GM19238 (cell line): ENCODE data around the gene FHIP2A.
"Not testable (repeated sequence)": the region's sequence is repeated elsewhere in the genome, so short reads cannot be mapped to it uniquely, and the experiment has no call there.

Experiments
- DNase-seq: peaks from one replicate; pipeline ENCODE4 v3.0.0; 2011; ENCODE audit warnings: low spot score; ENCODE audit not compliant: insufficient read length

Gene FHIP2A, protein sequence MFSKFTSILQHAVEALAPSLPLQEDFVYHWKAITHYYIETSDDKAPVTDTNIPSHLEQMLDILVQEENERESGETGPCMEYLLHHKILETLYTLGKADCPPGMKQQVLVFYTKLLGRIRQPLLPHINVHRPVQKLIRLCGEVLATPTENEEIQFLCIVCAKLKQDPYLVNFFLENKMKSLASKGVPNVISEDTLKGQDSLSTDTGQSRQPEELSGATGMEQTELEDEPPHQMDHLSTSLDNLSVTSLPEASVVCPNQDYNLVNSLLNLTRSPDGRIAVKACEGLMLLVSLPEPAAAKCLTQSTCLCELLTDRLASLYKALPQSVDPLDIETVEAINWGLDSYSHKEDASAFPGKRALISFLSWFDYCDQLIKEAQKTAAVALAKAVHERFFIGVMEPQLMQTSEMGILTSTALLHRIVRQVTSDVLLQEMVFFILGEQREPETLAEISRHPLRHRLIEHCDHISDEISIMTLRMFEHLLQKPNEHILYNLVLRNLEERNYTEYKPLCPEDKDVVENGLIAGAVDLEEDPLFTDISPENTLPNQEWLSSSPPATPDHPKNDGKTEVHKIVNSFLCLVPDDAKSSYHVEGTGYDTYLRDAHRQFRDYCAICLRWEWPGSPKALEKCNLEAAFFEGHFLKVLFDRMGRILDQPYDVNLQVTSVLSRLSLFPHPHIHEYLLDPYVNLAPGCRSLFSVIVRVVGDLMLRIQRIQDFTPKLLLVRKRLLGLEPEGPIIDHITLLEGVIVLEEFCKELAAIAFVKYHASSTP

DNA sequence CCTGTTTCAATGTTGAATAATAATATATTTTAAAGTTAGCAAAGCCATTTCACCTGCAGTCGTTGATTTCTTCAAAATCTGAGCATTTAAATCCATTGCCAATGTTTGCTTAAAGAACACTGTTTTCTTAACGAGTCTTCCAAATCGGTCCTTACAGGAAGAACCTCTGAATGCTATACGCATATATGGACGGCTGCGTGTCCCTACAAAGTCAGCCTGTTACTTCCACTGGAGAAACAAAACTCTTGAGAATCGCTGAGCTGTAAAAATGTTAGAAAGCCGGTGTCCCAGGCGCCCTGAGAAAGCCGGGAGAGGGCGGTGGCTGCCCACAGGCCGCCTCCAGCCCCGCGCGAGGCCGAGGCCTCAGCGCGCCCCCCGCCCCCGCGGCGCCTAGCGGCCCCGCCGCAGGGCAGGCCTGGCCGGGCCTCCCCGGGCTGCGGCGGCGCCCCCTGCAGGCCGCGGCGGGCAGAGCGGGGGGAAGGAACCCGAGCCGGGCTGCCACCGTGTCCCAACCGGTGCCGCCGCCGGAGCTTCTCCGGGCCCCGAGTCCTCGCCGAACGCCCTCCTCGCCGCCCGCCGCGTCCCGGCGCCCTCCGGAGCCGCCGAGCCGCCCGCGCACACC, at the start of gene FHIP2A:
TSS of gene FHIP2A (plus strand) at position 488 of the 622 bp plus-strand sequence. CDS start 299 bp downstream, outside the sequence.
- peak; percentile 87 for DNase-seq

DNA sequence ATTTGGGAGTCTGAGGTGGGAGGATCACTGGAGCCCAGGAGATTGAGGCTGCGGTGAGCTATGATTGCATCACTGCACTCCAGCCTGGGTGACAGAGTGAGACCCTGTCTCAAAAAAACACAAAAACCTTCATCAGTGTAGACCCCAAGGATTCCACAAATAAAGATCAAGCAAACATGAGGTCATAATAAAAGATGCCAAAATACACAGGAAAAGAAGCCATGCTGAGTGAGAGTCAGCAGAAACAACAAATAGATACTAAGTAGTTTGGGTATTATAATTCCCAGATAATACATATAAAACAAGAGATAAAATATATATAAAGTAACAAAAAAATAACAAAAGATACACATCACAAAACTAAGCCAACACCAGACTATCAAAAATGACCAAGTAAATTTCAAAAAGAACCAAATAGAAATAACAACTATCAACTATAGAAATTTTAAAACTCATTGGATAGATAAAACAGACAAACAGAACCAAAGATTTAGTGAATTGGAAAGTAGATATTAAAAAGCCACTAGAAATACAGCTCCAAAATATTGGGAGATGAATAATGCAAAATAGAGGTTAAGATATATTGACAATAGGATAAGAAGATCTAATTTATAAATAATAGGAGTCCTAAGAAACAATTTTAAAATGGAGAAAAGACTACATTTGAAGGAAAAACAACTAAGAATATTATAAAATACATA, 48.9 kb upstream of the FHIP2A start:
- DNase-seq = no peak

DNA sequence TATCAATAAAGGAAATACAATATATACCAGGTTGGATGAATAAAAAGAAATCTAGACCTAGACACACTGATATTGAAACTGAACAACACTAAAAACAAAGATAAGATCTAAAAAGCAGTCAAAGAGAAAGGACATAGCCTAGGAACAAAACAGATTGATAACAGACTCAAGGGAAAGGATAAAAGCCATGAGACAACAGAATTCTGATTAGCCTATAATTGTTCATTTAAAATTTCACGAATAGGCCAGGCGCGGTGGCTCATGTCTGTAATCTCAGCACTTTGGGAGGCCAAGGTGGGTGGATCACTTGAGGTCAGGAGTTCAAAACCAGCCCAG, 48.4 kb upstream of the FHIP2A start:
- DNase-seq = no peak

DNA sequence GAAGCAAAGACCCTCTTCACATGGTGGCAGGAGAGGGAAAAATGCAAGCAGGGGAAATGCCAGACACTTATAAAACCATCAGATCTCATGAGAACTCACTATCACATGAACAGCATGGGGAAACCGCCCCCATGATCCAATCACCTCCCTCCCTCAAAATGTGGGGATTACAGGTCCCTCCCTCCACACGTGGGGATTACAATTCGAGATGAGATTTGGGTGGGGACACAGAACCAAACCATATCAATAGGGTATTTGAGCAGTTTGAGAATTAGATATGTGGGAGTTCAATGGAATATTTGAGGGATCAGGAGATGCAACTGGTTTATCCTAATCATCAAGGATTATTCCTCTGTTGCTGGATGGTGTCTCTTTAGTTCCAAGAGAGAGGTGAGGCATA, 46.5 kb upstream of the FHIP2A start:
- DNase-seq = not testable (repeated sequence)

DNA sequence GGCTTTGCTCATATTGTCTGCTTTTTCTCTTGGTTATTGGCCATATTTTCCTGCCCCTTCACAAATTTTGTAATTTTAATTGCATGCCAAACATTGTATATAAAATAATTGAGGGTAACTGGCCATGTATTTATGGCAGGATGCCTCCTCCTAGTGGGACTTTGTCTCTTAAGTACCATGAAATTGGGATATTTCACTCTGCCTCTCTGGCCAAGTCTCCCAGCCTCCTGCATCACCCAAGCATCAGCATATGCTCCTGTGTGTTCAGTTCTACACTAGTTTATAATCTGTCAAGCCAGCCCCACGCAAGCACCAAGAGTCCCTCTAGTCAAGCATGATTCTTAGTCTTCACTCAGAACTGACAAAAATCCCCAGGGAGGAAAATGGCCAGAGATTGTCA, 44.2 kb upstream of the FHIP2A start:
- no peak for DNase-seq

DNA sequence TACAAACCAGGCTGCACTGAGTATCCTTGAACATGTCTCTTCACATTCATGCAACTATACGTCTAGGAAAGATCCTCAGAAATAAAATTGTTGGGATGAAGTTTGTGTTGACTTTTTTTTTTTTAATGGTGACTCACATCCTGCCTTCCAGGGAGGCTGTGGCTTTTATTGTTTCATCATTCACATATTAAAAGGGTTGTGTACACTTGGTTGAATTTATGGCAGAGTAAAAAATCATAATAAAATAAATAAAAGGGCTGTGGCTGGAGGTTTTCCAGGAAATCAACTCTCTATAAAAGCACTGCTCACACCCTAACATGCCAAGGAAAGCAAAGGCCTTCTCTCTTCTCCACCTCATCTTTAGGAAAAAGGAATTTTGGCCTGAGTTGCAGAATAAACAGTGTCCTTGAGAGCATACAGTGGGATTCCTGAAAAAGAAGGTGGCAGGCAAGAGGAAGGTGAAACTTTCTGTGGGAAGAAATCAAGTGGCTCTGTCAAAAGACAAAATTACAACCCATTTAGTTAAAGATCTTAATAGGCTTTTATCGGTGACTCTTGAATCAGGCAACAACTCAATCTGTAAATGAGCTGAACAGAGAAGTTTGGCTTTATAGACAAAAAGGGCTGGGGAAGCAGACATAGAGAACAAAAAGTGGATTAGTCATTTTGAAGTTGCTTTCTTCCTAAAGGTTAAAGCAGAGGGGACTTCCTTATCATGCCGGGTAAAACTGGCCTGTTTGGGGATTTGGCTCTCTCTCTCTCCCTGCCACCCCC, 41.6 kb upstream of the FHIP2A start:
- no peak for DNase-seq

- no peak for DNase-seq
Observed at GRCh38 chr10:114780577-114781184, 40.9 kb upstream of the FHIP2A start.

DNA sequence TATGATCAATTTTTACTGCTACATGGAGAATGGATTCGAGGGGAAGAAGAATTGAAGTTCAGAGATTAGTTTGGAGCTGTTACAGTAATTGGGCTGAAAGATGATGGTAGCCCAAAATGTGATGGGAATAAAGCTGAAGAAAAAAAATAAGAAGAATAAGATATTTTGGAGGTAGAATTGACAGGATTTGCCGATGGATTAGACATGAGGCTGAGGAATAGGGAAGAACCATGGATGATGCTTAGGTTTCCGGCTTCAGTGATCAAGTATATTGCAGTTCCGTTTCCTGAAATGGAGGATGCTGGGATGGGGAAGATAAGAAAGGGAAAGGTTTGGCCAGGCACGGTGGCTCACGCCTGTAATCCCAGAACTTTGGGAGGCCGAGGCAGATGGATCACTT, 38.9 kb upstream of the FHIP2A start:
- DNase-seq = no peak

DNA sequence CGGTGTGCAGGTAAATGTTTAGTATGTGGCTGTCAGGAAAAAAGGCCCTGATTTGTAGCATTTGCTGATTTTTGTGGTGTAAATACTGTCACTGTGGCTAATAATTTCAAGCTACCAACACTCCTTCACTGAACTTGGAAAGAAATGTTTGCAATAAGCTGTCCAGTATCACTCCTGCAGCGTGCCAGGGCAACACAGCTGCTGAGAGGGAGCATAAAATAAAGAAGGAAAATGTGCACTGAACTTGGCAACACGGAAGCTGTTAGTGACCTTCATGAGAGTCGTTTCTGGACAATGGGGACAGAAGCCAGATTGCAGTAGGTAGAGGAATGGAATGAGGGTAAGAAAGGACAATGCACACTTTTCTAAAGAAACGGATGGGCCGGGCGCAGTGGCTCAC, 37.9 kb upstream of the FHIP2A start:
- no peak for DNase-seq

DNA sequence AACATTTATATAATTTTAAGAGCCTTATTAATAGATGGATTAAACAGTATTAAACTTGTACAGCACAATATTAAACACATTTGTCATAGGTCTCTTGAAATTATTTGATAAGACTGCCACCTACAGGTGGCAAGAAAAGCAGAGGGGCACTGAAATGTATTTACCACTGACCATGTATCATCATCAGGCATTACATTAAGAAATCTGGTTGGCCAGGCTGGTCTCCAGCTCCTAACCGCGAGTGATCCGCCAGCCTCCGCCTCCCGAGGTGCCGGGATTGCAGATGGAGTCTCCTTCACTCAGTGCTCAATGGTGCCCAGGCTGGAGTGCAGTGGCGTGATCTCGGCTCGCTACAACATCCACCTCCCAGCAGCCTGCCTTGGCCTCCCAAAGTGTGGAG, 35.1 kb upstream of the FHIP2A start:
- DNase-seq = not testable (repeated sequence)

DNA sequence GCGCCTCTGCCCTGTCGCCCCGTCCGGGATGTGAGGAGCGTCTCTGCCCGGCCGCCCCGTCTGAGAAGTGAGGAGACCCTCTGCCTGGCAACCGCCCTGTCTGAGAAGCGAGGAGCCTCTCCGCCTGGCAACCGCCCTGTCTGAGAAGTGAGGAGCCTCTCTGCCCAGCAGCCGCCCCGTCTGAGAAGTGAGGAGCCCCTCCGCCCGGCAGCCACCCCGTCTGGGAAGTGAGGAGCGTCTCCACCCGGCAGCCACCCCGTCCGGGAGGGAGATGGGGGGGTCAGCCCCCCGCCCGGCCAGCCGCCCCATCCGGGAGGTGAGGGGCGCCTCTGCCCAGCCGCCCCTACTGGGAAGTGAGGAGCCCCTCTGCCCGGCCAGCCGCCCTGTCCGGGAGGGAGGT, 34.4 kb upstream of the FHIP2A start:
- not testable (repeated sequence) for DNase-seq

GRCh38 chr10:114791768-114792167, 29.8 kb upstream of the FHIP2A start:
- no peak for DNase-seq

- DNase-seq = no peak
Observed at GRCh38 chr10:114795039-114795438, 26.5 kb upstream of the FHIP2A start.

GRCh38 chr10:114800361-114800760, 21.2 kb upstream of the FHIP2A start:
- DNase-seq = no peak

- DNase-seq = no peak
Observed at GRCh38 chr10:114801411-114801813, 20.2 kb upstream of the FHIP2A start.

GRCh38 chr10:114802177-114802576, 19.4 kb upstream of the FHIP2A start:
- DNase-seq = no peak

GRCh38 chr10:114806562-114807391, 14.8 kb upstream of the FHIP2A start:
- DNase-seq = no peak

DNA sequence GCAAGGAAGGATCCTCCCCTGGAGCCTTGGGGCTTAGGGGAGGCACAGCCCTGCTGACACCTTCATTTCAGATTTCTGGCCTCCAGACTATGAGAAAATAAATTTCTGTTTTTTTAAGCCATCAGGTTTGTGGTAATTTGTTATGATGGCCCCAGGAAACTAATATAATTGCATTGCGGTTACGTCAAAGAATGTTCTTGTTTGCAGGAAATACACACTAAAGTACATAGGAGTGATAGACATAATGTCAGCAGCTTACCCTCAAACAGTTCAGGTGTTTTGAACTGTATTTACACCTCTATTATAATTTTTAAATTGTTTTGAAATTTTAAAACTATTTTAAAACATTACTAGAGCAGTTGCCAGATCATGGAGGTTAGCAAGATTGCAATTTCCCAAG, 12.6 kb upstream of the FHIP2A start:
- DNase-seq = no peak

- DNase-seq = peak; percentile 46
Observed at GRCh38 chr10:114810926-114811325, 10.7 kb upstream of the FHIP2A start.

GRCh38 chr10:114811862-114812261, 9.7 kb upstream of the FHIP2A start:
- DNase-seq = no peak
